ENCODE results near the gene LPP.

- TF ChIP-seq CTCF (IDR thresholded peaks at IDR 0.05; ENCODE audit: insufficient read depth, low read length) (no peak), REST (IDR thresholded peaks at IDR 0.05; ENCODE audit: insufficient replicate concordance, low read depth) (no peak), POLR2AphosphoS5 (IDR thresholded peaks at IDR 0.05; ENCODE audit: low read depth) (no peak)
Observed at GRCh38 chr3:188465311-188465710, 311.4 kb downstream of the LPP start.
